Left lung (tissue), 10 donors: ENCODE measurements around the gene ABCA13. TPM values are rescaled to one million over a fixed set of nuclear protein-coding genes. Genes with fewer than 3 reads are reported as not detected.

Experiments
- ATAC-seq: fragments of 200-7000 bp; cut with Tn5 transposase; one replicate; pipeline ENCODE4 v1.9.1; 2020; ENCODE audit warnings: moderate library complexity
- DNase-seq, 4 donors: peaks; one replicate each; pipeline ENCODE4 v3.0.0-alpha.2; 2013 to 2020
- H3K27ac ChIP-seq, 2 donors: fragments of 200-600 bp; sonication (generic) in 1 of 2; one replicate each; pipeline versions ENCODE4 v1.5.0 to v1.8.0; 2020 to 2021
- H3K27me3 ChIP-seq, 2 donors: fragments of 200-600 bp; sonication (generic) in 1 of 2; one replicate each; pipeline versions ENCODE4 v1.5.0 to v1.8.0; 2020 to 2021
- H3K36me3 ChIP-seq, 2 donors: fragments of 200-600 bp; sonication (generic) in 1 of 2; one replicate each; pipeline versions ENCODE4 v1.5.0 to v1.8.0; 2020 to 2021
- H3K4me1 ChIP-seq, 2 donors: fragments of 200-600 bp; one replicate each; pipeline ENCODE4 v1.8.0; 2021
- H3K4me3 ChIP-seq, 2 donors: fragments of 200-600 bp; sonication (generic) in 1 of 2; one replicate each; pipeline versions ENCODE4 v1.5.0 to v1.8.0; 2020 to 2021; ENCODE audit warnings: mild to moderate bottlenecking in 1 of 2
- H3K9me3 ChIP-seq, 2 donors: fragments of 200-600 bp; sonication (generic) in 1 of 2; one replicate each; pipeline versions ENCODE4 v1.5.0 to v1.8.0; 2020 to 2021
- intact Hi-C, 2 donors: fragments of 100-400 bp; cut with DNase I; formaldehyde crosslinking; loops; one replicate each; pipeline versions ENCODE4 v1.11.2 to v1.14.2; 2022
- polyA plus RNA-seq, 6 donors: library from polyadenylated mRNA; unstranded; fragments of 120-200 nt; gene quantifications; one replicate each; pipeline ENCODE4 v1.2.1, GENCODE V29; 2013; ENCODE audit not compliant: insufficient read length in 6 of 6
- total RNA-seq, 2 donors: library from RNA; stranded (reverse); fragmentation: NEBNext Ultra II Directional; extraction: Animal tissue kit (Norgen Biotek cat#: 25700); gene quantifications; one replicate each; pipeline ENCODE4 v1.2.1, GENCODE V29; 2021
- TF ChIP-seq, protein P1 (sequence below), 2 donors: fragments of 200-600 bp; sonication (generic) in 1 of 2; IDR thresholded peaks; one replicate each; pipeline versions ENCODE4 v1.5.0 to v1.8.0; 2021; ENCODE audit warnings: antibody characterized with exemption in 2 of 2
- donor health status: DM: no; HTN: yes; CAD: no.
- donor health status: DM: no; HTN: no; CAD: no.

The ABCA13 gene
- total and polyA plus RNA-seq, 8 donors: 0.55 to 2.9 (median 1.7) TPM

DNA sequence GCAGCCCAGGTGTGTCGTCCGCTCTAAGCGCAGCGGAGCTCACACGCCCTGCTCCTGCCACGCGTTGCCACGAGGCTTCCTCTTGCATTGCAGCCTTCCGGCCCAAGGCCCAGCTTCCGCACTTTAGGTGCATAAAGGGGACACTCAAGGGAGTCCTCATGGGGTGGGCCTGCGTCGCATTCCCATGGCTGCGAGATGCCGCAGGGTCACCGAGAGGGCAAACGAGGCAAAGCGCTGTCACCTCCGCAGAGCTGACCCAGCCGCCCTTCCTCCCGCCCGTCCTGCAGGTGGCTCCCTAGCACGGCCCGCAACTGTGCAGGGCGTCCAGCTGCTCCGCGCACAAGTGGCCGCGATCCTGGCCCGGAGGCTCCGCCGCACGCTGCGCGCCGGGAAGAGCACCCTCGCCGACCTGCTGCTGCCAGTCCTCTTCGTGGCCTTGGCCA is 283.5 kb downstream of the ABCA13 start:
- H3K4me3 ChIP-seq: no peak overlapping the region
- no peak overlapping the region for H3K27ac ChIP-seq
- no peaks in the 10 kb centered on the region for H3K4me1 ChIP-seq
- intact Hi-C loops: no loop called here
- TF ChIP-seq, protein P1, sequence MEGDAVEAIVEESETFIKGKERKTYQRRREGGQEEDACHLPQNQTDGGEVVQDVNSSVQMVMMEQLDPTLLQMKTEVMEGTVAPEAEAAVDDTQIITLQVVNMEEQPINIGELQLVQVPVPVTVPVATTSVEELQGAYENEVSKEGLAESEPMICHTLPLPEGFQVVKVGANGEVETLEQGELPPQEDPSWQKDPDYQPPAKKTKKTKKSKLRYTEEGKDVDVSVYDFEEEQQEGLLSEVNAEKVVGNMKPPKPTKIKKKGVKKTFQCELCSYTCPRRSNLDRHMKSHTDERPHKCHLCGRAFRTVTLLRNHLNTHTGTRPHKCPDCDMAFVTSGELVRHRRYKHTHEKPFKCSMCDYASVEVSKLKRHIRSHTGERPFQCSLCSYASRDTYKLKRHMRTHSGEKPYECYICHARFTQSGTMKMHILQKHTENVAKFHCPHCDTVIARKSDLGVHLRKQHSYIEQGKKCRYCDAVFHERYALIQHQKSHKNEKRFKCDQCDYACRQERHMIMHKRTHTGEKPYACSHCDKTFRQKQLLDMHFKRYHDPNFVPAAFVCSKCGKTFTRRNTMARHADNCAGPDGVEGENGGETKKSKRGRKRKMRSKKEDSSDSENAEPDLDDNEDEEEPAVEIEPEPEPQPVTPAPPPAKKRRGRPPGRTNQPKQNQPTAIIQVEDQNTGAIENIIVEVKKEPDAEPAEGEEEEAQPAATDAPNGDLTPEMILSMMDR (IDR thresholded peaks at IDR 0.05): no peak
- no peaks in the 10 kb centered on the region for H3K27me3 ChIP-seq
- no peaks in the 10 kb centered on the region for H3K9me3 ChIP-seq
- peak in 1 of 4 donors; percentile 69 for DNase-seq
- ATAC-seq: peak; percentile 62
- H3K36me3 ChIP-seq: no peaks in the 10 kb centered on the region

DNA sequence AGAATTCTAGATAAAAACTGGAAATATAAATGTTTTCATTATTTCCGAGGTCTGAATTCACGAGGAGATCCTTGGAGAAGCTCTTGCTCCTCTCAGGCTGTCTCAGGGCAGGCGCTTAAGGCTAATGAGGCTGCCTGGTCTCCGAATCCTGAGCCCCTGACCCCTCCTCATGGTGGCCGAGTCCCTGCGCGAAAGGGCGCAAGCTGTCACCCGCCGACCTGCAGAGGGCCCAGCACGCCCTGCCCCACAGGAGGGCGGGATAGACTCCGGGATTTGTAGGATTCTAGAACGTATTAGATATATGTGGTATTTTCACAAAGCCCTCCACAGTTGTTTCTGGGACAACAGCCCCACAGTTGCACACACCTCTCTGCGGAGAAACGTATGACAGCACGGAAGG is 284.1 kb downstream of the ABCA13 start:
- peak; percentile 44 for ATAC-seq
- Histone ChIP-seq H3K36me3 (no peaks in the 10 kb centered on the region), H3K4me1 (no peaks in the 10 kb centered on the region), H3K27ac (no peak overlapping the region), H3K4me3 (no peak overlapping the region), H3K27me3 (no peaks in the 10 kb centered on the region), H3K9me3 (no peaks in the 10 kb centered on the region)
- intact Hi-C loops: no loop called here
- DNase-seq: no peak
- TF ChIP-seq, protein P1 (IDR thresholded peaks at IDR 0.05): no peak

DNA sequence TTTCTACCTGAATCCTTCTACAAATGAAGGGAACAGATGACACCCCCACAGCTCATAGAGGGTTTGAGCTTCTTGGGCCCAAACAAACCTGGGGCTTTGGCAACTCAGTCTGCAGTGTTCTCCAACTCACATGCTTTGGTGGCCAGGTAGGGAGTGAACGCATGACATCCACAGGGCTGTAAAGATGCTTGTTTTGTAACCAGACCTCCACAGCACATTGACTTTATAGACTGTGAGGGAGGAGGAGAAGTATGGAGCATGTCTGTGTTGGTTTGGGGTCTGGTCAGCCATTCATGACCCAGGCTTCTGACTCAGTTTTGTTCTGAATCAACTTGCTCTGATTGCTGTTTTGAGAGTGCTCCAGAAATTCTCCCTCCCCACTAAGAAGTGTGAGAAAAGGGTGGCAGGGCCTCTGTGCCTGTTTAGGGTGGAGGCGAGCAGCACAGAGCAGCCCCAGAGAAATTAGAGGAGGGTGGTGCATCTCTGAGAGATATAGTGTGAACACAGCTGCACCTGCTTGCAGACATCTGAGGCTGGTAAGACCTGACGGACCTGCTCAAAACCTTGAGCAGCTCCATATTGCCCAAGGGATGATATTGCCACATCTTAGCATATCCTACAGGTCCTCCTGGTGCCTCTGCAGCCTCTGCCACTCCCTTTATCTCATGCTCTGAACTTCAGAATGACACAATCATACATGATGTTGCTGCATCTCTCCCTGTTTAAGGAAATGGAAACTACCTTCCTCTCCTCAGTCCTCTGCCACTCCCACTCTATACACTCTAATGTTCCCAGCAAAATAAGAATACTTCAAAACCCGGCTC is 287.7 kb downstream of the ABCA13 start:
- H3K4me3 ChIP-seq: no peak overlapping the region
- no peak overlapping the region for H3K27ac ChIP-seq
- ATAC-seq (no peak), DNase-seq (no peak)
- TF ChIP-seq, protein P1 (IDR thresholded peaks at IDR 0.05): no peak
- H3K4me1 ChIP-seq: no peaks in the 10 kb centered on the region
- H3K36me3 ChIP-seq: no peaks in the 10 kb centered on the region
- no peaks in the 10 kb centered on the region for H3K27me3 ChIP-seq
- no peaks in the 10 kb centered on the region for H3K9me3 ChIP-seq
- intact Hi-C loops: no loop called here

DNA sequence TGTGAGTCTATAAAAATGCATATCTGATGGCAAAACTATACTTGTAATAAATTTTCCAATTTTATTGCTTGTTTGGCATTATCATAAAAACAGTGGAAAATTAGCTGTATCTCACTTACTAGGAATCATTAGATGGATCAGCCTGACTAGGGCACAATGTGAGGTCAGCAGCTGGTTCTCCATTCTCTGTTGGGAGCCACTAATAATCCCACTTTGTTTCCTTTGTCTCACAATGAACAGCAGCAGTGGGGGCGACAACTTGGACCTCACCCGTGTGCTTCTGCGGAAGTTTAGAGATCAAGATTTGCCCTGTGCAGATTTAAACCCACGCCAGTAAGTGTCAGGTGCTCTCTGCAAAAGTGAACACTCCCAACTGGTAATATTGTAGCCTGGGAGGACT is 295.5 kb downstream of the ABCA13 start:
- TF ChIP-seq, protein P1 (IDR thresholded peaks at IDR 0.05): no peak
- intact Hi-C loops: no loop called here
- no peaks in the 10 kb centered on the region for H3K36me3 ChIP-seq
- H3K4me1 ChIP-seq: no peaks in the 10 kb centered on the region
- H3K27me3 ChIP-seq: no peaks in the 10 kb centered on the region
- DNase-seq (no peak), ATAC-seq (no peak)
- no peak overlapping the region for H3K4me3 ChIP-seq
- no peak overlapping the region for H3K27ac ChIP-seq
- H3K9me3 ChIP-seq: no peaks in the 10 kb centered on the region

DNA sequence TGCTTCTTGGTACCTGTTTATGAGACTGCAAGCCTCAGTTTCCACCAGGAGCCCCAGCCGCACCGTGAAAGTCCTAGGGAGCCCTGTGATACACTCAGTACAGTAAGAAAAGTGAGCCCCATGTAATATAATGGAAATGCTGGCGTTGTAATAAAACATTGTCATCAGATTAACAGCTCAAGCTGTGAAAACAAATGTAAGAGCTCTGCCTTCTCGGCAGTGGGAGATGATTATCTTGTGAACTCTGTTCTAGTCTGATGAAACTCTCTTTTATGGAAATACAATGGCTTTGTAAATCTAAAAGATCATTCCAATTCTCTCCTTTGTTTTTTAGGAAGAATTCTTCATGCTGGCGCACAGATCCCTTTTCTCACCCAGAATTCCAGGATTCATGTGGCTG is 299.9 kb downstream of the ABCA13 start:
- Histone ChIP-seq H3K27me3 (no peaks in the 10 kb centered on the region), H3K4me1 (no peaks in the 10 kb centered on the region), H3K4me3 (no peak overlapping the region), H3K36me3 (peaks cover 0 to 4% of the 10 kb centered on the region in 2 donors), H3K27ac (no peak overlapping the region), H3K9me3 (no peaks in the 10 kb centered on the region)
- TF ChIP-seq, protein P1 (IDR thresholded peaks at IDR 0.05): no peak
- intact Hi-C loops: no loop called here
- DNase-seq: no peak
- no peak for ATAC-seq
